ENCODE data around the gene SEMA6D. TPM values are rescaled to one million over a fixed set of nuclear protein-coding genes. Genes with fewer than 3 reads are reported as not detected.

Gene SEMA6D
- total RNA-seq, 4 donors from 2014 or later: 9.3 to 17.7 (median 14.3) TPM

DNA sequence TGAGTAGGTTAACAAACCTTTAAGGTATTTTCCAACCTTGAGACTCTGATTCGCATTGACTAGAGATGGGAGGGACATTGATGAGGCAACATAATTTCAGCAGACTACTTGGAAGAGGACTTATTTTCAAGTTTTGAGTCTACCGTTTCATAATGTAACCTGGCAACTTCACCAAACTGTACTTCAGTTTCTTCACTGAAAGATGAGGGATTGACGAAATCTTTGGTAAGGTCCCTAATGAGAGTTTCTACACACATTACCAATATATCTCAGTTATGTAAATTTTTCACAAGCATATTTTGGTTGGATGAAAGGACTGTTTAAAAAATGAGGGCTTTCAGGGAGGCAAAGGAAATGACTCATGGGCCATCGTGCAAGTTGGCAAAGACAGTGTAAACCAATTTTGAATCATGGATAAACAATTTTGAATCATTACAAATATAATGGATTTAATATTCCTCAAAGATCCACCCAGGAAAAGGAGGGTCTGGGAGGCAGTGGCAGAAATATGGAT lies 28.7 kb upstream of the SEMA6D start:
- Histone ChIP-seq H3K36me3 (no peaks in the 10 kb centered on the region), H3K4me1 (no peaks in the 10 kb centered on the region), H3K27ac (no peak overlapping the region), H3K9me3 (no peaks in the 10 kb centered on the region), H3K4me3 (replicated peaks in 1 of 3) (no peak overlapping the region), H3K27me3 (no peaks in the 10 kb centered on the region)
- intact Hi-C loops (cut with DNase I): no loop called here
- no peak for TF ChIP-seq POLR2A (IDR thresholded peaks at IDR 0.05)
- TF ChIP-seq, protein P1, sequence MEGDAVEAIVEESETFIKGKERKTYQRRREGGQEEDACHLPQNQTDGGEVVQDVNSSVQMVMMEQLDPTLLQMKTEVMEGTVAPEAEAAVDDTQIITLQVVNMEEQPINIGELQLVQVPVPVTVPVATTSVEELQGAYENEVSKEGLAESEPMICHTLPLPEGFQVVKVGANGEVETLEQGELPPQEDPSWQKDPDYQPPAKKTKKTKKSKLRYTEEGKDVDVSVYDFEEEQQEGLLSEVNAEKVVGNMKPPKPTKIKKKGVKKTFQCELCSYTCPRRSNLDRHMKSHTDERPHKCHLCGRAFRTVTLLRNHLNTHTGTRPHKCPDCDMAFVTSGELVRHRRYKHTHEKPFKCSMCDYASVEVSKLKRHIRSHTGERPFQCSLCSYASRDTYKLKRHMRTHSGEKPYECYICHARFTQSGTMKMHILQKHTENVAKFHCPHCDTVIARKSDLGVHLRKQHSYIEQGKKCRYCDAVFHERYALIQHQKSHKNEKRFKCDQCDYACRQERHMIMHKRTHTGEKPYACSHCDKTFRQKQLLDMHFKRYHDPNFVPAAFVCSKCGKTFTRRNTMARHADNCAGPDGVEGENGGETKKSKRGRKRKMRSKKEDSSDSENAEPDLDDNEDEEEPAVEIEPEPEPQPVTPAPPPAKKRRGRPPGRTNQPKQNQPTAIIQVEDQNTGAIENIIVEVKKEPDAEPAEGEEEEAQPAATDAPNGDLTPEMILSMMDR (IDR thresholded peaks at IDR 0.05): no peak
- 80 to 89% methylated on average over 4 of the region's 4 CpGs for WGBS, 2 donors
- no peak for DNase-seq

DNA sequence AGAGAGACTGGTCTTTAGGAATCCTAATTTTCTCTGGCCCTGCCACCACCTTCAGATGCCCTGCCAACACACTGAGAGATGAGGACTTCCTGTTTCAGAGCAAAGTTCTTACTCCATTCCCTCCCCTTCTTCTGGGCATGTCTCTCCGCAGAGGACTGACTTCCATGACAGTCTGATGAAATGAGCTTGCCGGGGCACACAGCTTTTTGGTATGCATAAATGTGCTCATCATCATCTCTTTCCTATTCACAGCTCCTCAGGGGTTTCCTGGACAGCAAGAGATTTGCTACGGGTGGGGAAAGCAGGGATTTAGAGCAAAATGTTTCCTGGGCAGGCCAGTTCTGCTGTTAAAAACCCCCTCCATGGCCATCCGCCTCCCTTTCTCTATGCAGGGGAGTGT lies 27.6 kb upstream of the SEMA6D start:
- H3K27ac ChIP-seq: no peak overlapping the region
- no peaks in the 10 kb centered on the region for H3K27me3 ChIP-seq
- no peak overlapping the region for H3K4me3 ChIP-seq (replicated peaks in 1 of 3)
- 77 to 90% methylated on average over 4 of the region's 4 CpGs for WGBS, 2 donors
- TF ChIP-seq, protein P1 (IDR thresholded peaks at IDR 0.05): no peak
- no peak for TF ChIP-seq POLR2A (IDR thresholded peaks at IDR 0.05)
- no peaks in the 10 kb centered on the region for H3K4me1 ChIP-seq
- DNase-seq: no peak
- no peaks in the 10 kb centered on the region for H3K9me3 ChIP-seq
- intact Hi-C loops (cut with DNase I): no loop called here
- no peaks in the 10 kb centered on the region for H3K36me3 ChIP-seq

DNA sequence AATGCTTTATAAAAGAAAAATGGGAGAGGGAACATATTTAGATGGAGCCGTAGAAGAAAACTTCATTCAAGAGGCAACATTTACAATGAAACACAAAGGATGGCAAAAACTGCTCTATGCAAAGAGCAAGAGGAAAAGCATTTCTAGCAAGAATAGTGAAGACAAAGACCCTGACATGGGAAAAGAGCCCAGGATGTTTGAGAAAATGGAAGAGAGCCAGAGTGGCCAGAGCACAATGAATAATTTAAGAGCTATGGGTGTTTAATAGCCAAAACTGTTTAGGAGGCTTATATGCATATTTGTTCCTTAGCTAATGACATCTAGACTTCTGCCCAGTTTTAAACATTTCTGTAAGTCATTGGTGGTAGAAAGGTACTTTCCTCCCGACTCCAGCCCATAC lies 25.4 kb upstream of the SEMA6D start:
- Histone ChIP-seq H3K36me3 (no peaks in the 10 kb centered on the region), H3K27ac (no peak overlapping the region), H3K9me3 (no peaks in the 10 kb centered on the region), H3K27me3 (no peaks in the 10 kb centered on the region), H3K4me3 (replicated peaks in 1 of 3) (no peak overlapping the region), H3K4me1 (no peaks in the 10 kb centered on the region)
- intact Hi-C loops (cut with DNase I): no loop called here
- no peak for DNase-seq
- TF ChIP-seq POLR2A (IDR thresholded peaks at IDR 0.05): no peak
- TF ChIP-seq, protein P1 (IDR thresholded peaks at IDR 0.05): no peak
- 85 to 93% methylated on average over 2 of the region's 2 CpGs for WGBS, 2 donors

DNA sequence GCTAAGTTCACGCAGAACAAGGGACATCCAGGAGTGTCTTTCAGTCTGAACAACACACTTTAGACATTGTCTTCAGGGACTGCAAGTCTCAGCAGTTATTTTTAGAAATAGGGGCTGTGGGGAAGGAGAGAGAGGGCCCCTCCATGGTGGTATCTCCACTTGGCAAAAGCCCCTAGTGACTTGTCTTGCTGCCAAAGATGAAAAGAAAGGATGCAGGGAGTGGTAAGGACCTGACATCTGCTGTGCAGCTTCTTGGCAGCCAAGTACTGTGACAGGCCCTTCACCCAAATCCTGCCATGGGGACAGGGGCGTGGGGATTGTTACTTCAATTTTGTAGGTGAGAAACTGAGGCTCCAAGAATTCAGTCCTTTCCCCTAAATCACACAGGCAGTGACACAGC lies 21.0 kb upstream of the SEMA6D start:
- no peak for DNase-seq
- TF ChIP-seq POLR2A (IDR thresholded peaks at IDR 0.05): no peak
- TF ChIP-seq, protein P1 (IDR thresholded peaks at IDR 0.05): no peak
- Histone ChIP-seq H3K27me3 (no peaks in the 10 kb centered on the region), H3K4me1 (no peaks in the 10 kb centered on the region), H3K36me3 (no peaks in the 10 kb centered on the region), H3K9me3 (no peaks in the 10 kb centered on the region), H3K27ac (no peak overlapping the region), H3K4me3 (replicated peaks in 1 of 3) (no peak overlapping the region)
- WGBS, 2 donors: 84 to 95% methylated on average over 2 of the region's 2 CpGs
- intact Hi-C loops (cut with DNase I): no loop called here

DNA sequence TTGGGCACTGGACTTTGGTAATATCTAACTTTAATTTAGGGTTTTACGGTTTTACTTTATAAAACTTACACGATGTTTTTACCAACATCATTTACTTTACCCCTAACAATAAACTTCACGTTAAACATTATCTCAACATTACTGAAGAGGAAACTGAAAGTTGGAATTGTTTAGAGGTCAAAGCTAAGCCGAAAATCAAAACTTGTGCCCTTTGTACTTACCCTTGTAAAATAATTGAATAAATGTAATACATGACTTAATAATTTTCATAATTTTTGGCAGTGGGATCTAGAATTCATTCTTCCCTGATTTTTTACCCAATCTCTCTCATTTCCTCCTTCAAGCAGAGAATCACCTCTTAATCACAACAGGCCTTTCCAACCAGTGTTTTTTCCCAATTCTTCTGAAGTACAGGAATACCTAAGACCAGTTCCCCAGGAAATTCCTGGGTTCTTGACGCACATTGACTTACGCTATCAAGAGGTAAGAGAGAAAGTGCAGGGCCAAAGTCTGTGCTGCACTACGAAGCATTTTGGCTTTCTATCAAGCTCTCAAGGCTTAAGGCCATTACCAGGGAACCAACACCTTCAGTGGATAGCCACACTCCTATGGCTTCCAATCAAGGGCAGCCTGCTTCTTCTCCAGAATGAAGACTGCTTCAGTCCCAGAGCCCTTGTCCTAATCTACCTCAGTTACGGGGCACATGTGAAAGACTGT lies 11.9 kb upstream of the SEMA6D start:
- intact Hi-C loops (cut with DNase I): loop anchor here (5.0 kb wide), 1 partner anchor 277 kb away; no protein-coding TSS in a partner anchor
- no peak for TF ChIP-seq POLR2A (IDR thresholded peaks at IDR 0.05)
- TF ChIP-seq, protein P1 (IDR thresholded peaks at IDR 0.05): no peak
- H3K4me3 ChIP-seq (replicated peaks in 1 of 3): no peak overlapping the region
- no peaks in the 10 kb centered on the region for H3K36me3 ChIP-seq
- no peak for DNase-seq
- H3K27ac ChIP-seq: no peak overlapping the region
- no peaks in the 10 kb centered on the region for H3K4me1 ChIP-seq
- H3K9me3 ChIP-seq: no peaks in the 10 kb centered on the region
- WGBS, 2 donors: 84 to 88% methylated on average over 8 of the region's 8 CpGs
- H3K27me3 ChIP-seq: no peaks in the 10 kb centered on the region
